Muscle of arm (tissue), 12 donors: ENCODE data around the gene SLC39A2. TPM values are rescaled to one million over a fixed set of nuclear protein-coding genes. Genes with fewer than 3 reads are reported as not detected.

Source experiments
- DNase-seq: peaks from one replicate; pipeline ENCODE4 v3.0.0-alpha.2; 2013
- polyA plus RNA-seq, 12 donors: library from polyadenylated mRNA; unstranded; fragments of 120-200 nt; gene quantifications; one replicate each; pipeline ENCODE4 v1.2.1, GENCODE V29; 2013; ENCODE audit not compliant: insufficient read length in 12 of 12

SLC39A2 gene
- polyA plus RNA-seq, 12 donors: 0.15 to 1.6 (median 0.81) TPM; not detected in 8

- DNase-seq: no peak
Observed at GRCh38 chr14:21043974-21044618, 45.0 kb downstream of the SLC39A2 start.

GRCh38 chr14:21047378-21047781, 48.3 kb downstream of the SLC39A2 start:
- DNase-seq: no peak

- no peak for DNase-seq
Observed at GRCh38 chr14:21048638-21049037, 49.5 kb downstream of the SLC39A2 start.

DNA sequence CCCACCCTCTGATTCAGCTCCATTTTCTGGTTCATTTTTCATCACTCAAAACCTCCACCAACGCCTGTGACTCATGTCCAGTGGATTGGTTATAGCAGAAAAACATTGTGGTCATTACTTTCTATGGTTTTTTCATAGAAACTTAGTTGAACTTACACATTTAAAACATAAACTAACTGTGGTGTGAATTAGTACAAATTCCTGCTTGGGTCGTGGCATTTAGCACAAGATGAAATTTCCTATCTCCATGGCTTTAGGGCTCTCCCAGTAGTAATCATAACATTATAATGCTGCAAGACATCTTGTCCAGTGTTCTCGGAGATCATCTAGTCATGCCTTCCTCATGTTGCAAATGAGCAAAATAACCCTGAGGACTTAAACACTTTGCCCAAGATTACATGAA, 50.2 kb downstream of the SLC39A2 start:
- no peak for DNase-seq

- DNase-seq: no peak
Observed at GRCh38 chr14:21050597-21050996, 51.5 kb downstream of the SLC39A2 start.

Other genes with a start within 250 kb of the SLC39A2 start
- not detected for gene EDDM3B, start 230.9 kb upstream of the SLC39A2 start, polyA plus RNA-seq
- gene RNASE6, start 218.0 kb upstream of the SLC39A2 start, polyA plus RNA-seq: 10 to 100 TPM in 2 of 12 donors, 1 to 10 TPM in 9, not detected in 1; 3.9 to 18.6 (median 5.9) TPM
- 100 to 1,000 TPM in 11 of 12 donors, not detected in 1; 135 to 267 (median 179) TPM for gene RNASE1, start 196.4 kb upstream of the SLC39A2 start, polyA plus RNA-seq
- 1 to 10 TPM in 1 of 12 donors, under 1 TPM in 2, not detected in 9; 0.30 to 6.1 (median 0.63) TPM for gene RNASE3, start 107.9 kb upstream of the SLC39A2 start, polyA plus RNA-seq
- gene RNASE2, start 43.8 kb upstream of the SLC39A2 start, polyA plus RNA-seq: 10 to 100 TPM in 1 of 12 donors, 1 to 10 TPM in 1, under 1 TPM in 7, not detected in 3; 0.40 to 13.3 (median 0.72) TPM
- gene METTL17, start 9.3 kb upstream of the SLC39A2 start, polyA plus RNA-seq: 10 to 100 TPM in 11 of 12 donors, not detected in 1; 41.2 to 84.2 (median 63.5) TPM
- gene NDRG2, start 25.8 kb downstream of the SLC39A2 start, polyA plus RNA-seq: 100 to 1,000 TPM in 11 of 12 donors, not detected in 1; 110 to 226 (median 185) TPM
- under 1 TPM in 10 of 12 donors, not detected in 2; 0.34 to 0.78 (median 0.59) TPM for gene TPPP2, start 30.9 kb downstream of the SLC39A2 start, polyA plus RNA-seq
- gene RNASE13, start 35.5 kb downstream of the SLC39A2 start, polyA plus RNA-seq: under 1 TPM in 6 of 12 donors, not detected in 6; 0.14 to 0.31 (median 0.24) TPM
- under 1 TPM in 5 of 12 donors, not detected in 7; 0.11 to 0.40 (median 0.16) TPM for gene RNASE7, start 43.1 kb downstream of the SLC39A2 start, polyA plus RNA-seq
- gene RNASE8, start 58.5 kb downstream of the SLC39A2 start, polyA plus RNA-seq: not detected
- 100 to 1,000 TPM in 1 of 12 donors, 10 to 100 TPM in 11; 52.3 to 196 (median 66.0) TPM for gene ARHGEF40, start 71.0 kb downstream of the SLC39A2 start, polyA plus RNA-seq
- 10 to 100 TPM in 11 of 12 donors, not detected in 1; 11.1 to 32.5 (median 14.7) TPM for gene ZNF219, start 99.4 kb downstream of the SLC39A2 start, polyA plus RNA-seq
- gene TMEM253, start 101.8 kb downstream of the SLC39A2 start, polyA plus RNA-seq: under 1 TPM in 10 of 12 donors, not detected in 2; 0.27 to 0.82 (median 0.52) TPM
- under 1 TPM in 2 of 12 donors, not detected in 10; 0.03 to 0.05 TPM for gene OR5AU1, start 156.8 kb downstream of the SLC39A2 start, polyA plus RNA-seq